ENCODE data around the gene NALCN.

NALCN gene

GRCh38 chr13:101013245-101013644, 403.1 kb downstream of the NALCN start:
- DNase-seq, result no peak

GRCh38 chr13:101010100-101010499, 406.2 kb downstream of the NALCN start:
- DNase-seq, result no peak

- DNase-seq, result no peak
Observed at GRCh38 chr13:101007245-101007644, 409.1 kb downstream of the NALCN start.
